Esophagus squamous epithelium (tissue), 5 donors: Measurements from ENCODE around the gene NMRK2. TPM values are rescaled to one million over a fixed set of nuclear protein-coding genes. Genes with fewer than 3 reads are reported as not detected.

ENCODE experiments used
- DNase-seq: peaks from one replicate; lab custom pipeline; 2025; lab: John Stamatoyannopoulos, UW
- H3K27ac ChIP-seq, 4 donors: fragments of 200-600 bp; sonication (generic); one replicate each; pipeline ENCODE4 v1.5.1; 2016 to 2019; ENCODE audit warnings: mild to moderate bottlenecking in 1 of 4
- H3K27me3 ChIP-seq, 4 donors: fragments of 200-600 bp; sonication (generic); 1 replicate in 3 of 4; 2 replicates in 1 of 4; pipeline versions ENCODE4 v1.5.1 to v1.6.0; 2017 to 2021; ENCODE audit warnings: antibody characterized with exemption in 1 of 4
- H3K36me3 ChIP-seq, 3 donors: fragments of 200-600 bp; sonication (generic); one replicate each; pipeline ENCODE4 v1.5.1; 2016 to 2019
- H3K4me1 ChIP-seq, 3 donors: fragments of 200-600 bp; sonication (generic); one replicate each; pipeline ENCODE4 v1.5.1; 2017 to 2019
- H3K4me3 ChIP-seq, 4 donors: fragments of 200-600 bp; sonication (generic); 1 replicate in 3 of 4; 2 replicates in 1 of 4; pipeline ENCODE4 v1.5.1; 2016 to 2019; ENCODE audit warnings: mild to moderate bottlenecking in 2 of 4, moderate library complexity in 1 of 4
- H3K9me3 ChIP-seq, 3 donors: fragments of 200-600 bp; sonication (generic); one replicate each; pipeline ENCODE4 v1.5.1; 2016 to 2019
- POLR2A ChIP-seq, 4 donors: fragments of 450-650 bp; IDR thresholded peaks; one replicate each; pipeline ENCODE4 v1.6.1; 2017; ENCODE audit warnings: antibody characterized with exemption in 4 of 4, mild to moderate bottlenecking in 4 of 4, moderate library complexity in 3 of 4
- WGBS, 2 donors: methylation state at CpG; one replicate each; pipeline ENCODE4 v1.1.5; 2018; 5-methylcytosine and 5-hydroxymethylcytosine counted together
- intact Hi-C: fragments of 100-400 bp; cut with DNase I; formaldehyde crosslinking; loops from one replicate; pipeline ENCODE4 v1.15.0; 2022
- total RNA-seq, 4 donors: library from RNA; depleted of rRNA; stranded (reverse); fragments of >200 nt; gene quantifications; one replicate each; pipeline ENCODE4 v1.1.0, GENCODE V29; 2016
- TF ChIP-seq, protein P1 (sequence below), 6 experiments: fragments of 450-650 bp in 4 of 6; fragments of 200-600 bp in 2 of 6; sonication (generic) in 2 of 6; IDR thresholded peaks; one replicate each; pipeline ENCODE4 v1.5.1; 2016 to 2019; ENCODE audit warnings: antibody characterized with exemption in 6 of 6, mild to moderate bottlenecking in 4 of 6, moderate library complexity in 4 of 6
- donor health status: DM: yes; HTN: yes; CAD: no.

Gene NMRK2
- total RNA-seq, 4 donors from 2014 or later: not detected

DNA sequence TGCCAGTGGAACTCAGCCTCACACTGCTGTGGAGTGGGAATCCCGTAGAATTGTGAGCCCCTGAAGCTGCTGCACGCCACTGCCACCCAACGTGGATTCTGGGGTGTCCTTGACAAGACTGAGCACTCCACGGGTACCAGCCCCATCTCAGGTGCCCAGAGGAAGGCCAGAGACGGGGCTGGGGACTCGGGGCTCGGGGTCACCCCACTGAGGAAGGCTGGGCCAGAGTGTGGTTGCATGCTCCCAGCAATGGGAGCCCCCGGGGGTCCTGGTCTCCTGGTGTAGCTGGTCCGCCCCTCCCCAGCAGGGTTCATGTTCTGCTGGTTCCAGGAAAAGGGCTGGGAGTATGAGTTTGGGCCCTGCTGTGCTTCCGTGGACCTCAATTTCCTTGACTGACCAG, 22.8 kb downstream of the NMRK2 start:
- DNase-seq: no peak
- TF ChIP-seq, protein P1, sequence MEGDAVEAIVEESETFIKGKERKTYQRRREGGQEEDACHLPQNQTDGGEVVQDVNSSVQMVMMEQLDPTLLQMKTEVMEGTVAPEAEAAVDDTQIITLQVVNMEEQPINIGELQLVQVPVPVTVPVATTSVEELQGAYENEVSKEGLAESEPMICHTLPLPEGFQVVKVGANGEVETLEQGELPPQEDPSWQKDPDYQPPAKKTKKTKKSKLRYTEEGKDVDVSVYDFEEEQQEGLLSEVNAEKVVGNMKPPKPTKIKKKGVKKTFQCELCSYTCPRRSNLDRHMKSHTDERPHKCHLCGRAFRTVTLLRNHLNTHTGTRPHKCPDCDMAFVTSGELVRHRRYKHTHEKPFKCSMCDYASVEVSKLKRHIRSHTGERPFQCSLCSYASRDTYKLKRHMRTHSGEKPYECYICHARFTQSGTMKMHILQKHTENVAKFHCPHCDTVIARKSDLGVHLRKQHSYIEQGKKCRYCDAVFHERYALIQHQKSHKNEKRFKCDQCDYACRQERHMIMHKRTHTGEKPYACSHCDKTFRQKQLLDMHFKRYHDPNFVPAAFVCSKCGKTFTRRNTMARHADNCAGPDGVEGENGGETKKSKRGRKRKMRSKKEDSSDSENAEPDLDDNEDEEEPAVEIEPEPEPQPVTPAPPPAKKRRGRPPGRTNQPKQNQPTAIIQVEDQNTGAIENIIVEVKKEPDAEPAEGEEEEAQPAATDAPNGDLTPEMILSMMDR (IDR thresholded peaks at IDR 0.05): no peak
- Histone ChIP-seq H3K27ac (no peak overlapping the region), H3K4me1 (peaks cover 0 to 36% (median 9%) of the 10 kb centered on the region in 3 donors), H3K9me3 (no peaks in the 10 kb centered on the region), H3K36me3 (peaks cover 25 to 53% (median 31%) of the 10 kb centered on the region in 3 donors), H3K4me3 (no peak overlapping the region), H3K27me3 (no peaks in the 10 kb centered on the region)
- 70% methylated on average over 3 of the region's 10 CpGs; no CpG with 5 or more reads in 1 of the 2 donors for WGBS, 2 donors
- intact Hi-C loops: no loop called here

- no peaks in the 10 kb centered on the region for H3K9me3 ChIP-seq
- WGBS, 2 donors: 96% methylated on average over 22 to 33 of the region's 86 CpGs
- no peaks in the 10 kb centered on the region for H3K27me3 ChIP-seq
- no peak overlapping the region for H3K27ac ChIP-seq
- peaks cover 51 to 87% (median 58%) of the 10 kb centered on the region in 3 donors for H3K36me3 ChIP-seq
- TF ChIP-seq POLR2A (IDR thresholded peaks at IDR 0.05): no peak
- TF ChIP-seq, protein P1 (IDR thresholded peaks at IDR 0.05): no peak
- peaks cover 0 to 10% (median 2%) of the 10 kb centered on the region in 3 donors for H3K4me1 ChIP-seq
- no peak overlapping the region for H3K4me3 ChIP-seq
- no peak for DNase-seq
- intact Hi-C loops: no loop called here
These were observed 26.2 kb downstream of the NMRK2 start for GRCh38 chr19:3958836-3959765.

- no peaks in the 10 kb centered on the region for H3K9me3 ChIP-seq
- peaks cover 51 to 94% (median 62%) of the 10 kb centered on the region in 3 donors for H3K36me3 ChIP-seq
- H3K4me3 ChIP-seq: no peak overlapping the region
- no peak overlapping the region for H3K27ac ChIP-seq
- WGBS, 2 donors: 70 to 80% methylated on average over 1 to 4 of the region's 15 CpGs
- H3K4me1 ChIP-seq: peaks cover 0 to 7% (median 0%) of the 10 kb centered on the region in 3 donors
- intact Hi-C loops: no loop called here
- H3K27me3 ChIP-seq: no peaks in the 10 kb centered on the region
- no peak for TF ChIP-seq POLR2A (IDR thresholded peaks at IDR 0.05)
- TF ChIP-seq, protein P1 (IDR thresholded peaks at IDR 0.05): no peak
- no peak for DNase-seq
These were observed 26.9 kb downstream of the NMRK2 start for GRCh38 chr19:3959766-3960131.

DNA sequence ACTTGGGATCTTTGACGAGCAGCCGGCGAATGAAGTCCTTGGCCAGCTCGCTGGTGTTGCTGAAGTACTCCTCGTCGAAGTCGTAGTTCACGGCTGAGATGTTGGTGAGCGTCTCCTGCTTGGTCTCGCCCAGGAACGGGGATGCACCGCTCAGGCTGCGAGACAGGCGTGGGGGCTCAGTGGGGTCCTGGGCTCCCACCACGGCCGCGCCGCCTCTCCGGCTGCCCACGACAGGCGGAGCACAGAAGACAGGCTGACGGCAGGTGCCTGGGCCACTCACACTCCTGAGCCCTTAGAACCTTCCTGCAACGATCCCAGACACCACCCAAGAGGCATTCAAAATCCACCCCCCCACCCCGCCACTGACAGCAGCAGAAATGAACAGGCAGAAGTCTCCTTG, 28.1 kb downstream of the NMRK2 start:
- TF ChIP-seq, protein P1 (IDR thresholded peaks at IDR 0.05): no peak
- TF ChIP-seq POLR2A (IDR thresholded peaks at IDR 0.05): no peak
- Histone ChIP-seq H3K9me3 (no peaks in the 10 kb centered on the region), H3K27ac (no peak overlapping the region), H3K27me3 (no peaks in the 10 kb centered on the region), H3K36me3 (peaks cover 51 to 100% (median 62%) of the 10 kb centered on the region in 3 donors), H3K4me3 (no peak overlapping the region), H3K4me1 (peaks cover 0 to 10% (median 0%) of the 10 kb centered on the region in 3 donors)
- WGBS, 2 donors: 96 to 100% methylated on average over 3 to 4 of the region's 24 CpGs
- intact Hi-C loops: no loop called here
- DNase-seq: no peak
